ENCODE measurements around the gene KIAA0319L.

Gene KIAA0319L

GRCh38 chr1:35561972-35562680 lies 4.9 kb upstream of the KIAA0319L start:
- DNase-seq = no peak

GRCh38 chr1:35561297-35561971 lies 4.2 kb upstream of the KIAA0319L start:
- DNase-seq = no peak

GRCh38 chr1:35560256-35561225 lies 3.3 kb upstream of the KIAA0319L start:
- DNase-seq = peak; percentile 42 to 84

GRCh38 chr1:35559317-35559944 lies 2.2 kb upstream of the KIAA0319L start:
- no peak for DNase-seq

- DNase-seq = no peak
Observed at GRCh38 chr1:35558374-35559316, 1.4 kb upstream of the KIAA0319L start.

GRCh38 chr1:35557611-35558373 lies 589 bp upstream of the KIAA0319L start, which contains the start of gene NCDN:
NCDN (plus strand) TSS chr1:35557799; CDS start chr1:35558191, 392 bp downstream.
- peak; percentile 93 to 98 for DNase-seq

GRCh38 chr1:35556484-35557117 lies 602 bp downstream of the KIAA0319L start:
- no peak for DNase-seq

GRCh38 chr1:35555601-35556477 lies 1.4 kb downstream of the KIAA0319L start:
- DNase-seq = no peak

GRCh38 chr1:35555212-35555584 lies 2.0 kb downstream of the KIAA0319L start:
- DNase-seq = no peak

- DNase-seq = peak in 1 of 2 experiments; percentile 44
Observed at GRCh38 chr1:35554266-35555211, 2.7 kb downstream of the KIAA0319L start.

- no peak for DNase-seq
Observed at GRCh38 chr1:35553851-35554250, 3.4 kb downstream of the KIAA0319L start.

GRCh38 chr1:35546614-35547013 lies 10.6 kb downstream of the KIAA0319L start:
- no peak for DNase-seq

- peak in 1 of 2 experiments; percentile 47 for DNase-seq
Observed at GRCh38 chr1:35544976-35545375, 12.2 kb downstream of the KIAA0319L start.

GRCh38 chr1:35539824-35540261 lies 17.4 kb downstream of the KIAA0319L start:
- DNase-seq = peak in 1 of 2 experiments; percentile 52

- DNase-seq = peak in 1 of 2 experiments; percentile 33
Observed at GRCh38 chr1:35539073-35539823, 18.0 kb downstream of the KIAA0319L start.

GRCh38 chr1:35537806-35538205 lies 19.4 kb downstream of the KIAA0319L start:
- no peak for DNase-seq

- DNase-seq = no peak
Observed at GRCh38 chr1:35536556-35537162, 20.5 kb downstream of the KIAA0319L start.
